HepG2 (cell line): ENCODE data around the gene KPNA3. TPM values are rescaled to one million over a fixed set of nuclear protein-coding genes. Genes with fewer than 3 reads are reported as not detected.

Experiments used
- ARNT ChIP-seq: fragments of 450-650 bp; IDR thresholded peaks from 2 replicates; pipeline ENCODE4 v1.6.1; 2017
- ATF5 ChIP-seq: sonication (generic); formaldehyde crosslinking; IDR thresholded peaks from 2 replicates; pipeline ENCODE4 v1.4.0; 2020; ENCODE audit warnings: mild to moderate bottlenecking, low read depth, missing genetic modification reagents
- ESRRA ChIP-seq: sonication (generic); formaldehyde crosslinking; IDR thresholded peaks from 2 replicates; pipeline ENCODE4 v1.5.1; 2020; ENCODE audit warnings: mild to moderate bottlenecking, low read depth, missing genetic modification reagents
- FUBP1 ChIP-seq: sonication (generic); formaldehyde crosslinking; IDR thresholded peaks from 2 replicates; pipeline ENCODE4 v1.5.1; 2020; ENCODE audit warnings: missing genetic modification reagents, mild to moderate bottlenecking, borderline replicate concordance
- GRHL1 ChIP-seq: sonication (generic); formaldehyde crosslinking; conservative IDR thresholded peaks from 2 replicates; pipeline ENCODE4 v1.8.0; 2022; ENCODE audit warnings: missing genetic modification reagents
- MIXL1 ChIP-seq: IDR thresholded peaks from 2 replicates; pipeline ENCODE4 v1.6.1; 2016
- MTA3 ChIP-seq: sonication (generic); formaldehyde crosslinking; IDR thresholded peaks from 2 replicates; pipeline ENCODE4 v1.4.0; 2020; ENCODE audit warnings: missing genetic modification reagents
- NFE2 ChIP-seq: sonication (generic); formaldehyde crosslinking; IDR thresholded peaks from 2 replicates; pipeline ENCODE4 v1.4.0; 2020; ENCODE audit warnings: missing genetic modification reagents
- ZNF121 ChIP-seq: sonication (generic); formaldehyde crosslinking; IDR thresholded peaks from 2 replicates; pipeline ENCODE4 v1.5.0; 2020; ENCODE audit warnings: mild to moderate bottlenecking, missing genetic modification reagents
- ZNF207 ChIP-seq: fragments of 450-650 bp; IDR thresholded peaks from 2 replicates; pipeline ENCODE4 v1.6.1; 2016; ENCODE audit warnings: antibody characterized with exemption, borderline replicate concordance
- ZNF264 ChIP-seq: sonication (generic); formaldehyde crosslinking; IDR thresholded peaks from 2 replicates; pipeline ENCODE4 v1.4.0; 2020; ENCODE audit warnings: missing genetic modification reagents
- ZNF274 ChIP-seq: sonication (generic); formaldehyde crosslinking; IDR thresholded peaks from 2 replicates; pipeline ENCODE4 v1.5.1; 2020; ENCODE audit warnings: mild to moderate bottlenecking, missing genetic modification reagents
- ZNF547 ChIP-seq: sonication (generic); formaldehyde crosslinking; IDR thresholded peaks from 2 replicates; pipeline ENCODE4 v1.5.1; 2020; ENCODE audit warnings: mild to moderate bottlenecking, missing genetic modification reagents
- ZNF556 ChIP-seq: sonication (generic); formaldehyde crosslinking; IDR thresholded peaks from 2 replicates; pipeline ENCODE4 v1.4.0; 2020; ENCODE audit warnings: mild to moderate bottlenecking, missing genetic modification reagents, borderline replicate concordance
- ZNF589 ChIP-seq: sonication (generic); formaldehyde crosslinking; conservative IDR thresholded peaks from 2 replicates; pipeline ENCODE4 v1.8.0; 2022; ENCODE audit warnings: mild to moderate bottlenecking, moderate library complexity, missing genetic modification reagents
- ZNF713 ChIP-seq: sonication (generic); formaldehyde crosslinking; IDR thresholded peaks from 2 replicates; pipeline ENCODE4 v1.4.0; 2020; ENCODE audit warnings: mild to moderate bottlenecking, missing genetic modification reagents
- ZNF772 ChIP-seq: sonication (generic); formaldehyde crosslinking; IDR thresholded peaks from 2 replicates; pipeline ENCODE4 v1.5.0; 2020; ENCODE audit warnings: mild to moderate bottlenecking, missing genetic modification reagents
- polyA plus RNA-seq, 8 experiments: library from polyadenylated mRNA; depleted of rRNA in 3 of 8; stranded (reverse) in 7 of 8; unstranded in 1 of 8; fragments of >200 nt; fragmentation: Illumina TruSeq in 4 of 8; extraction: Trizol in 4 of 8; gene quantifications; 2 replicates each; pipeline versions ENCODE4 v1.2.1 to v1.2.3, GENCODE V29; 2011 to 2016; ENCODE audit warnings: low read depth in 4 of 8, missing spikeins in 1 of 8, mixed read lengths in 1 of 8; ENCODE audit not compliant: insufficient read depth in 1 of 8
- total RNA-seq, 5 experiments: library from RNA; depleted of rRNA; stranded (reverse); fragments of >200 nt; fragmentation: Illumina TruSeq; extraction: Trizol; gene quantifications; 2 replicates each; pipeline ENCODE4 v1.2.3, GENCODE V29; 2016; ENCODE audit warnings: low read depth in 1 of 5
- TF ChIP-seq, protein P1 (sequence below): IDR thresholded peaks from 2 replicates; pipeline ENCODE4 v1.6.1; 2016
- TF ChIP-seq, protein P2 (sequence below): sonication (generic); formaldehyde crosslinking; IDR thresholded peaks from 2 replicates; pipeline ENCODE4 v1.4.0; 2020; ENCODE audit warnings: low read depth, mild to moderate bottlenecking, missing genetic modification reagents
- TF ChIP-seq, protein P3 (sequence below): sonication (generic); formaldehyde crosslinking; IDR thresholded peaks from 2 replicates; pipeline ENCODE4 v1.9.0; 2021; ENCODE audit warnings: missing genetic modification reagents, borderline replicate concordance
- TF ChIP-seq, protein P4 (sequence below): sonication (generic); formaldehyde crosslinking; IDR thresholded peaks from 2 replicates; pipeline ENCODE4 v1.5.0; 2020; ENCODE audit warnings: mild to moderate bottlenecking, low read depth, missing genetic modification reagents, borderline replicate concordance

The KPNA3 gene
- total and polyA plus RNA-seq, 2 of the 13 experiments (the other 11 are each of a cell fraction or from before 2014, with no cell fraction given): 13.0 to 28.9 TPM

DNA sequence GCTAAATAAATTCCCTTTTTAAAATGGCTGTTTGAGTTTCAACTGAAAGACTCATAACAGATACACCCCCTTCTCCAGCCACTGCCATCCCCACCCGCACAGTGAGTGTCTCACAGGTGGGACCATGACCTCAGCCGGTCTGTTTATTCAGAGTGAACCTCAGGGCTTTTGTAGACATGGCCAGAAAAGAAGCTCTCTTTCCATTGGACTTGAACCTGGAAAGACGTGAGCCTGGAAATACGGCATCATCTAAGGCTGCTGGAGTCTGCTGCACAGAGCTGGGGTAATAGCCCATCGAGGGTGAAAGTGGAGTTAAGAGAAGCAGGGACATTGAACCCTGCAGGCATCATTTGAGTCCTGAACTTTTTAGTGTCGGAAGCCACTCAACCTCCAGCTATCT is 15.2 kb upstream of the KPNA3 start (continued):
- TF ChIP-seq FUBP1 (CRISPR knock-in tag) (no peak), ZNF121 (CRISPR knock-in tag) (peak; percentile 30; the same call in 1 of the 2 replicates), ZNF772 (CRISPR knock-in tag) (peak; percentile 64; the same call in 1 of the 2 replicates), ZNF556 (no peak), ARNT (no peak), ZNF207 (no peak), ZNF274 (CRISPR knock-in tag) (no peak), ZNF264 (no peak), ZNF589 (CRISPR knock-in tag) (no peak), GRHL1 (CRISPR knock-in tag) (no peak), ZNF713 (no peak), MIXL1 (CRISPR knock-in tag) (peak; percentile 73), NFE2 (CRISPR knock-in tag) (no peak), ESRRA (CRISPR knock-in tag) (no peak), ATF5 (CRISPR knock-in tag) (no peak), MTA3 (CRISPR knock-in tag) (no peak), ZNF547 (CRISPR knock-in tag) (no peak)
- TF ChIP-seq, protein P1, sequence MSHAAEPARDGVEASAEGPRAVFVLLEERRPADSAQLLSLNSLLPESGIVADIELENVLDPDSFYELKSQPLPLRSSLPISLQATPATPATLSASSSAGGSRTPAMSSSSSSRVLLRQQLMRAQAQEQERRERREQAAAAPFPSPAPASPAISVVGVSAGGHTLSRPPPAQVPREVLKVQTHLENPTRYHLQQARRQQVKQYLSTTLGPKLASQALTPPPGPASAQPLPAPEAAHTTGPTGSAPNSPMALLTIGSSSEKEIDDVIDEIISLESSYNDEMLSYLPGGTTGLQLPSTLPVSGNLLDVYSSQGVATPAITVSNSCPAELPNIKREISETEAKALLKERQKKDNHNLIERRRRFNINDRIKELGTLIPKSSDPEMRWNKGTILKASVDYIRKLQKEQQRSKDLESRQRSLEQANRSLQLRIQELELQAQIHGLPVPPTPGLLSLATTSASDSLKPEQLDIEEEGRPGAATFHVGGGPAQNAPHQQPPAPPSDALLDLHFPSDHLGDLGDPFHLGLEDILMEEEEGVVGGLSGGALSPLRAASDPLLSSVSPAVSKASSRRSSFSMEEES (CRISPR knock-in tag): peak; percentile 41; the same call in 1 of the 2 replicates
- TF ChIP-seq, protein P2, sequence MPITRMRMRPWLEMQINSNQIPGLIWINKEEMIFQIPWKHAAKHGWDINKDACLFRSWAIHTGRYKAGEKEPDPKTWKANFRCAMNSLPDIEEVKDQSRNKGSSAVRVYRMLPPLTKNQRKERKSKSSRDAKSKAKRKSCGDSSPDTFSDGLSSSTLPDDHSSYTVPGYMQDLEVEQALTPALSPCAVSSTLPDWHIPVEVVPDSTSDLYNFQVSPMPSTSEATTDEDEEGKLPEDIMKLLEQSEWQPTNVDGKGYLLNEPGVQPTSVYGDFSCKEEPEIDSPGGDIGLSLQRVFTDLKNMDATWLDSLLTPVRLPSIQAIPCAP (CRISPR knock-in tag): no peak
- TF ChIP-seq, protein P3, sequence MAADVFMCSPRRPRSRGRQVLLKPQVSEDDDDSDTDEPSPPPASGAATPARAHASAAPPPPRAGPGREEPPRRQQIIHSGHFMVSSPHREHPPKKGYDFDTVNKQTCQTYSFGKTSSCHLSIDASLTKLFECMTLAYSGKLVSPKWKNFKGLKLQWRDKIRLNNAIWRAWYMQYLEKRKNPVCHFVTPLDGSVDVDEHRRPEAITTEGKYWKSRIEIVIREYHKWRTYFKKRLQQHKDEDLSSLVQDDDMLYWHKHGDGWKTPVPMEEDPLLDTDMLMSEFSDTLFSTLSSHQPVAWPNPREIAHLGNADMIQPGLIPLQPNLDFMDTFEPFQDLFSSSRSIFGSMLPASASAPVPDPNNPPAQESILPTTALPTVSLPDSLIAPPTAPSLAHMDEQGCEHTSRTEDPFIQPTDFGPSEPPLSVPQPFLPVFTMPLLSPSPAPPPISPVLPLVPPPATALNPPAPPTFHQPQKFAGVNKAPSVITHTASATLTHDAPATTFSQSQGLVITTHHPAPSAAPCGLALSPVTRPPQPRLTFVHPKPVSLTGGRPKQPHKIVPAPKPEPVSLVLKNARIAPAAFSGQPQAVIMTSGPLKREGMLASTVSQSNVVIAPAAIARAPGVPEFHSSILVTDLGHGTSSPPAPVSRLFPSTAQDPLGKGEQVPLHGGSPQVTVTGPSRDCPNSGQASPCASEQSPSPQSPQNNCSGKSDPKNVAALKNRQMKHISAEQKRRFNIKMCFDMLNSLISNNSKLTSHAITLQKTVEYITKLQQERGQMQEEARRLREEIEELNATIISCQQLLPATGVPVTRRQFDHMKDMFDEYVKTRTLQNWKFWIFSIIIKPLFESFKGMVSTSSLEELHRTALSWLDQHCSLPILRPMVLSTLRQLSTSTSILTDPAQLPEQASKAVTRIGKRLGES: no peak
- TF ChIP-seq, protein P4, sequence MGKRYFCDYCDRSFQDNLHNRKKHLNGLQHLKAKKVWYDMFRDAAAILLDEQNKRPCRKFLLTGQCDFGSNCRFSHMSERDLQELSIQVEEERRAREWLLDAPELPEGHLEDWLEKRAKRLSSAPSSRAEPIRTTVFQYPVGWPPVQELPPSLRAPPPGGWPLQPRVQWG: no peak
